ENCODE measurements around the gene PDE1A.

Gene PDE1A

DNA sequence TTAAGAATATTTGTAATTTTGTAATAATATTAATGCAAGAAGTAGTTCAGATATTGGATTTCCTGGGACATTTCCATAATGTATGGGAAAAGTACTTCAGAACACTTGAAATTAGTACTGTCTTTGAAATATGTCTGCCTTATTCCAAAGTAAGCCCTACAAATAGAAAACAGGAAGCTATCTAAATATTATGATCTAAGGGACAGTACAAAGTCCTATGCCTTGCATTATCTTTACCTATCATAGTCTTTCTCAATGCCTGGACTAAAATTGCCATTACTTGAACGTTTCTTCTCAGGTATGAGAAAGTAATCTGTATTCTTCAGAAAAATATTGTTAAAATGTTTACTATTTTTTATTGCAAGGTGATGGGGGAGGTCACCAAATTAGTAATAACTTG, 328.2 kb downstream of the PDE1A start:
- no peak for DNase-seq (ENCODE audit: low spot score)
- no peak overlapping the region for H3K4me3 ChIP-seq
- no peak overlapping the region for H3K27ac ChIP-seq
- TF ChIP-seq, protein P1, sequence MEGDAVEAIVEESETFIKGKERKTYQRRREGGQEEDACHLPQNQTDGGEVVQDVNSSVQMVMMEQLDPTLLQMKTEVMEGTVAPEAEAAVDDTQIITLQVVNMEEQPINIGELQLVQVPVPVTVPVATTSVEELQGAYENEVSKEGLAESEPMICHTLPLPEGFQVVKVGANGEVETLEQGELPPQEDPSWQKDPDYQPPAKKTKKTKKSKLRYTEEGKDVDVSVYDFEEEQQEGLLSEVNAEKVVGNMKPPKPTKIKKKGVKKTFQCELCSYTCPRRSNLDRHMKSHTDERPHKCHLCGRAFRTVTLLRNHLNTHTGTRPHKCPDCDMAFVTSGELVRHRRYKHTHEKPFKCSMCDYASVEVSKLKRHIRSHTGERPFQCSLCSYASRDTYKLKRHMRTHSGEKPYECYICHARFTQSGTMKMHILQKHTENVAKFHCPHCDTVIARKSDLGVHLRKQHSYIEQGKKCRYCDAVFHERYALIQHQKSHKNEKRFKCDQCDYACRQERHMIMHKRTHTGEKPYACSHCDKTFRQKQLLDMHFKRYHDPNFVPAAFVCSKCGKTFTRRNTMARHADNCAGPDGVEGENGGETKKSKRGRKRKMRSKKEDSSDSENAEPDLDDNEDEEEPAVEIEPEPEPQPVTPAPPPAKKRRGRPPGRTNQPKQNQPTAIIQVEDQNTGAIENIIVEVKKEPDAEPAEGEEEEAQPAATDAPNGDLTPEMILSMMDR (IDR thresholded peaks at IDR 0.05) = no peak

DNA sequence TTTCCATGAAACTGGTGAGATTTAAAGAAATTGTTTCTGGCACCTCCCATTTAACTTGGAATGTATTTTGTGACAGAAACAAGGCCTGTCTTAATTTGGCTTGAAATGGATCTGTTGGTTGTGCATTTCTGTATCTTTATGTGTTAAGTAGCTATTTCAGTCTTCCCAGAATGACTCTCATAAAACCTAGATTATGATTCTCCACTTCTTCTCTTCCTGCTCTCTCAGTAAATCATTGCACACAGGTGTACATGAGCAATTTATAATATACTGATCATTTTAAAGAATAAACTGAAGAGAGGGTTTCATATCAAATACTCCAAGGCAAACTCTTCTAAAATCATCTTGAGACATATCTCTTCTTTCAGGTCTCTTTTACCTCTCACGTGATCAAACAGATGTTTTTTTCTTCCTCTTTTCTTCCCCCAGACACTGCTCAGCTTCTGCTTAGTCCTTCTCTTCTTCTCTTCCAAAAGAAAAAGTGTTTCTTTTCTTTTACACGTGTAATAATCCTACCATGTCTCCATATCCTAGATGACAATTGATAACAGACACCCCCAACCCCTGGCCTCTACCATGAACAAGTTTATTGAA, 329.2 kb downstream of the PDE1A start:
- TF ChIP-seq, protein P1 (IDR thresholded peaks at IDR 0.05) = no peak
- Histone ChIP-seq H3K4me3 (no peak overlapping the region), H3K27ac (no peak overlapping the region)
- DNase-seq (ENCODE audit: low spot score) = no peak

DNA sequence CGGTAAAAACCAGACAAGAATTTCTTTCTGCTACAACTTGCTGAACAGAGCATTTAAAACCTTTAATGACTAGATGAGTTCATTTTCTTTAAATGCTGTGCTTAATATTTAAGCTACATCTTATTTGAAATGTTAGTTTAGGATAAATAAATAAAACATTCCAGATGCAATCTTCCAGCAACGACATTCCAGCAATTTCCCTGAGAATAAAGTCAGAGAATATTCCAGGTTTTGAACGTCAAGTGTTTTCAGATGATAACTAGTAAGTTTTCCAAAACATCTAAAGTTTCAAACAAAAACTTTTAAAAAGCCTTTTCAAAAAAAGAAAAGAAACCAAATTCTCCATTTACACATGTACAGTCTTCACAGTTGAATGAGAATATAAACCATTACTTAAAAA, 336.4 kb downstream of the PDE1A start:
- no peak for DNase-seq (ENCODE audit: low spot score)
- Histone ChIP-seq H3K27ac (no peak overlapping the region), H3K4me3 (no peak overlapping the region)
- TF ChIP-seq, protein P1 (IDR thresholded peaks at IDR 0.05) = no peak

All from coronary artery (tissue), 2 donors.